HFFc6 (cell line): ENCODE measurements around the gene TDRD1. TPM values are rescaled to one million over a fixed set of nuclear protein-coding genes. Genes with fewer than 3 reads are reported as not detected.

Source experiments
- DNase-seq: peaks from one replicate; pipeline ENCODE4 v3.0.0-alpha.2; 2018
- H3K27ac Mint-ChIP-seq: 2 replicates; pipeline ENCODE4 v1.8.0; 2020; ENCODE audit warnings: mild to moderate bottlenecking, mixed read lengths
- H3K27me3 Mint-ChIP-seq: 2 replicates; pipeline ENCODE4 v1.8.0; 2021; ENCODE audit warnings: mild to moderate bottlenecking, moderate library complexity, mixed read lengths; ENCODE audit not compliant: insufficient read depth
- H3K36me3 Mint-ChIP-seq: 2 replicates; pipeline ENCODE4 v1.8.0; 2021; ENCODE audit warnings: low read depth, mixed read lengths
- H3K4me1 Mint-ChIP-seq: 2 replicates; pipeline ENCODE4 v1.8.0; 2020; ENCODE audit warnings: low read depth, mixed read lengths
- H3K4me3 Mint-ChIP-seq: 2 replicates; pipeline ENCODE4 v1.8.0; 2020; ENCODE audit warnings: mild to moderate bottlenecking, moderate library complexity, mixed read lengths
- H3K9me3 Mint-ChIP-seq: 2 replicates; pipeline ENCODE4 v1.8.0; 2020; ENCODE audit warnings: mild to moderate bottlenecking, mixed read lengths
- total RNA-seq, 6 experiments: library from RNA; stranded (reverse); fragmentation: NEBNext Ultra II Directional; extraction: Animal tissue kit (Norgen Biotek cat#: 25700); gene quantifications; 2 replicates in 1 of 6; 3 replicates in 5 of 6; pipeline ENCODE4 v1.2.3, GENCODE V29; 2021
- TF ChIP-seq, protein P1 (sequence below): fragments of 200-600 bp; sonication (generic); IDR thresholded peaks from 2 replicates; pipeline ENCODE4 v1.5.0; 2021; ENCODE audit warnings: antibody characterized with exemption, mild to moderate bottlenecking

The TDRD1 gene
- total RNA-seq, 6 experiments from 2014 or later, result not detected

DNA sequence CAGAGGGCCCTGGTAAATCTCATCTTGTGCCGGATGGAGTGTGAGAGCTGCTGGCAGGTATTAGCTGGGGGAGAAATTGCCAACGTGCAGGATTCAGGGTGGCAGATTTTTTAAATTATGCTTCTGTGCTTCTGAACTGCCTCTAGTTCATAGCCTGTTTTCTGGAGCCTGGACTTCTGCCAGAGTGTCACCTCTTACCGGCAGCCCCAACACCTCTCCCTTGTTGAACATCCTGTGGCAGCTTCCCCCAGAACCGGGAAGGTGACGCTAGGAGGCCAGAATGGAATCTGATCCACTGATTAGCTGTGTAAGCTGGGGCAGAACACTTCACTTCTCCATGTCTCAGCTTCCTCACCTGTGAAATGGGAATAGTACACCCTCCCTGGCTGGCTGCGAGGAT, 65.0 kb downstream of the TDRD1 start:
- Mint-ChIP-seq H3K4me3 (no peak overlapping the region), H3K9me3 (no peaks in the 10 kb centered on the region)
- TF ChIP-seq, protein P1, sequence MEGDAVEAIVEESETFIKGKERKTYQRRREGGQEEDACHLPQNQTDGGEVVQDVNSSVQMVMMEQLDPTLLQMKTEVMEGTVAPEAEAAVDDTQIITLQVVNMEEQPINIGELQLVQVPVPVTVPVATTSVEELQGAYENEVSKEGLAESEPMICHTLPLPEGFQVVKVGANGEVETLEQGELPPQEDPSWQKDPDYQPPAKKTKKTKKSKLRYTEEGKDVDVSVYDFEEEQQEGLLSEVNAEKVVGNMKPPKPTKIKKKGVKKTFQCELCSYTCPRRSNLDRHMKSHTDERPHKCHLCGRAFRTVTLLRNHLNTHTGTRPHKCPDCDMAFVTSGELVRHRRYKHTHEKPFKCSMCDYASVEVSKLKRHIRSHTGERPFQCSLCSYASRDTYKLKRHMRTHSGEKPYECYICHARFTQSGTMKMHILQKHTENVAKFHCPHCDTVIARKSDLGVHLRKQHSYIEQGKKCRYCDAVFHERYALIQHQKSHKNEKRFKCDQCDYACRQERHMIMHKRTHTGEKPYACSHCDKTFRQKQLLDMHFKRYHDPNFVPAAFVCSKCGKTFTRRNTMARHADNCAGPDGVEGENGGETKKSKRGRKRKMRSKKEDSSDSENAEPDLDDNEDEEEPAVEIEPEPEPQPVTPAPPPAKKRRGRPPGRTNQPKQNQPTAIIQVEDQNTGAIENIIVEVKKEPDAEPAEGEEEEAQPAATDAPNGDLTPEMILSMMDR, result no peak

DNA sequence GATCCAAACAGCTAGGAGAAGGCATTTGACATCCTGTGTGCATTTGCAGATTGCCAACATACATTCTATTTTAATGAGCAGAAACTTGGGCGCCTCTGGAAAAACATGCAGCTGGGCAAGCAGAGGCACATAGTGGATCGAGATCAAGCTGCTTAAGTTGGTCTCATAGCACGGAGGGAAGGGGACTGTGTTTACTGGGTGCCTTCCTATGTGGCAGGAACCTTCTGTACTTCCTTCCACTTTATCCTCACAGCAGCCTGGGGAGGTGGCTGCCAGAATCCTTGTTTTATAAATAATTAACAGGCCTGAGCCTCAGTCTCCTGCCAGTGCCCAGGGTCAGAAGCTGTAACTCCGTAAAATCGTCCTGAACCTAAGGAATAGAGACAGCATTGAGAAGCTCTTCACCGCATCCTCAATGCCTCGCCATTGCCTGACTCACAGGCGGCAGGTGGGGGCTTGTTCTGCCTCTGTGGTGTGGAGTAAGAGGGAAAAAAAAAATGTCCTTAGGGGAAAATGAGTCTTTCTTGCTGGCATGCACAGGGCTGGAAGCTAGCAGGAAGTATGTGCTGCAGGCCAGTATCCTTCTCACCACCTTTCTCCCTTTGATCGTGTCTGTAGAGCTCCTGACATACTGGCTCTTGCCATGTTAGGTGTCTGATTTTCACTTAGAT, 66.1 kb downstream of the TDRD1 start:
- Mint-ChIP-seq H3K27me3 (peaks cover 47% of the 10 kb centered on the region), H3K27ac (no peak overlapping the region), H3K4me3 (no peak overlapping the region), H3K4me1 (peaks cover 7% of the 10 kb centered on the region; the same call in 1 of the 2 replicates), H3K36me3 (no peaks in the 10 kb centered on the region), H3K9me3 (no peaks in the 10 kb centered on the region)
- DNase-seq, result peak; percentile 14
- TF ChIP-seq, protein P1, result no peak

More for the DNA sequence above, 65.0 kb downstream of the TDRD1 start:
- Mint-ChIP-seq H3K27me3 (peaks cover 47% of the 10 kb centered on the region), H3K27ac (no peak overlapping the region), H3K4me1 (peaks cover 7% of the 10 kb centered on the region; the same call in 1 of the 2 replicates), H3K36me3 (no peaks in the 10 kb centered on the region)
- no peak for DNase-seq

DNA sequence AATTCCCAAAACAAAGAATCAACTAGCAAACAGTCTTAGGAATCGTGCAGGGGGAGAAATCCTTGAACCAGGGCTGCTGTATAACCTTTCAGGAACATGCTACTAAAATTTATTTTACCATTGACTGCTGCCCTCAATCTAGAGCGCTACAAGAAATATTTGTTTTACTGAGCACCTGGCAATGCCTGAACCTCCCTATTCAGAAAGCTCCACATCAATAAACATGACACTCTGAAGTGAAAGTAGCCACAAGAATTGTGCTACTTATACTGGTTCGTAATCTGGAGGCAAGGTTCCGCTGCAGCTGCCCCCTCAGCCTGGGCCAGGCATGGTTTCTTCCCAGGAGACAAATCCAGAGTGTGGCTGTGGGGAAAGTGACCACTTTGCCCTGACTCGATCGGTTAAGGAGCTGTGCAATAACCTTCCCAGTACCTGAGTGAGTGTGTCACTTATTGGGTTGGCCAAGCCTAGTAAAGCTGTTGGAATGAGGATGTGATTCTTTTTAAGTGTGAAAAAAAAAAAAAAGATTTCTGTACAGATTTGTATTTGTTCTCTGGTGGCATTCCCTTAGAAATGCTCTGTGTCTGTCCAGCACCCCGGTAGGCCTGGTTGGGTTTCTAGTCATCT, 67.6 kb downstream of the TDRD1 start:
- H3K9me3 Mint-ChIP-seq, result no peaks in the 10 kb centered on the region
- H3K27me3 Mint-ChIP-seq, result peaks cover 38% of the 10 kb centered on the region
- H3K4me1 Mint-ChIP-seq, result peaks cover 7% of the 10 kb centered on the region; the same call in 1 of the 2 replicates
- TF ChIP-seq, protein P1, result no peak
- DNase-seq, result no peak
- no peaks in the 10 kb centered on the region for H3K36me3 Mint-ChIP-seq
- no peak overlapping the region for H3K4me3 Mint-ChIP-seq
- no peak overlapping the region for H3K27ac Mint-ChIP-seq

DNA sequence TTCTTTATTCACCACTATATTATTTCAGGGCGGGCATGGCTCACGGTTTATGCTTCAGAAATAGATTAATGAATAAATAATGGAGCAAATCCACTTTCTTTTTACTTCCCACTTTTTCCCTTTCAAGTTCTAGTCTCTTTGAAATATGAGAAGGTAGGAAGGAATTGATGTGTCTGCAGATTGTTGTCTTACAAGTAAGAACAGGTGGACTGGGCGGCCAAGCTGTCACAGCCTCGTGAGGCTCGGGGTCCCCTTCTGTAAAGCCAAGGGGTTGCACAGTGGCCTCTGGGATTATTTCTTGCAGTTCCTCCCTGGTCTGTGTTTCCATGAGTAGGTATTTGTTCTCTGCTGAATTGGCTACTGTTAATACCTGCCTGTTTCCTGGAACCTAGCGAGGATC, 71.1 kb downstream of the TDRD1 start:
- no peak overlapping the region for H3K4me3 Mint-ChIP-seq
- DNase-seq, result no peak
- H3K4me1 Mint-ChIP-seq, result peaks cover 6% of the 10 kb centered on the region; the same call in 1 of the 2 replicates
- TF ChIP-seq, protein P1, result no peak
- no peak overlapping the region for H3K27ac Mint-ChIP-seq
- peaks cover 8% of the 10 kb centered on the region for H3K9me3 Mint-ChIP-seq
- no peaks in the 10 kb centered on the region for H3K36me3 Mint-ChIP-seq
- H3K27me3 Mint-ChIP-seq, result peaks cover 18% of the 10 kb centered on the region

DNA sequence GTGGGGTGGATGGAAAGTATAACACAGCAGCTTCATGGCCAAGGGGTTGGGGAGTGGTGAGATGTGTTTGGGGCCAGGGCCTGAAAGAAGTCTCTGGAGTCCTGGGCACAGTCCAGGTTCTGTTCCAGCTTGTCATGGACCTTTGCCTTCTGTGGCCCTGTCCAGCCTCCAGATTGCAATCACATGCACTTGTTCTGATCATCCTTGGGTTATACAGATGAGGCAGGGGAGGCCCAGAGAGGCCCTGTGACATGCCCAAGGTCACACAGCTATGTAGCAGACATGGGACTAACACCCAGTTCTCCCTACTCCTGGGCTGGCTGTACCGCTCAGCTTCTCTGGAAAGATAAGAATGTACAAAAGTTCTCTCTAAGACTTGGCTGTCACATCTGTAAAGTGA, 71.6 kb downstream of the TDRD1 start:
- Mint-ChIP-seq H3K4me1 (peaks cover 2% of the 10 kb centered on the region; the same call in 1 of the 2 replicates), H3K27ac (no peak overlapping the region), H3K9me3 (peaks cover 8% of the 10 kb centered on the region), H3K4me3 (no peak overlapping the region), H3K27me3 (peaks cover 14% of the 10 kb centered on the region), H3K36me3 (no peaks in the 10 kb centered on the region)
- no peak for DNase-seq
- TF ChIP-seq, protein P1, result no peak
